Ascending aorta (tissue), 2 donors: ENCODE measurements around the gene SPRYD3. TPM values are rescaled to one million over a fixed set of nuclear protein-coding genes. Genes with fewer than 3 reads are reported as not detected.
A peak's percentile ranks its signal among the peaks of the same experiment; 100 is the strongest.

ENCODE experiments used
- DNase-seq, 2 donors: peaks; one replicate each; pipeline ENCODE4 v3.0.0-alpha.2; 2019; ENCODE audit warnings: low spot score in 2 of 2
- H3K27ac ChIP-seq, 2 donors: fragments of 200-600 bp; sonication (generic); one replicate each; pipeline ENCODE4 v1.5.1; 2016 to 2017; ENCODE audit warnings: mild to moderate bottlenecking in 1 of 2
- H3K27me3 ChIP-seq: fragments of 200-600 bp; sonication (generic); one replicate; pipeline ENCODE4 v1.5.1; 2017
- H3K36me3 ChIP-seq, 2 donors: fragments of 200-600 bp; sonication (generic); one replicate each; pipeline ENCODE4 v1.5.1; 2016
- H3K4me1 ChIP-seq, 2 donors: fragments of 200-600 bp; sonication (generic); one replicate each; pipeline ENCODE4 v1.5.1; 2016 to 2017; ENCODE audit warnings: mild to moderate bottlenecking in 1 of 2
- H3K4me3 ChIP-seq, 2 donors: fragments of 200-600 bp; sonication (generic); one replicate each; pipeline ENCODE4 v1.5.1; 2016 to 2017; ENCODE audit warnings: mild to moderate bottlenecking in 1 of 2
- H3K9me3 ChIP-seq, 2 donors: fragments of 200-600 bp; sonication (generic); one replicate each; pipeline ENCODE4 v1.5.1; 2016
- intact Hi-C: fragments of 100-400 bp; cut with DNase I; formaldehyde crosslinking; loops from one replicate; pipeline ENCODE4 v1.15.1; 2023
- total RNA-seq: library from RNA; depleted of rRNA; stranded (reverse); fragments of >200 nt; gene quantifications from one replicate; pipeline ENCODE4 v1.1.0, GENCODE V29; 2016
- TF ChIP-seq, protein P1 (sequence below), 3 experiments: fragments of 200-600 bp in 2 of 3; fragments of 450-650 bp in 1 of 3; sonication (generic) in 2 of 3; IDR thresholded peaks; one replicate each; pipeline ENCODE4 v1.5.1; 2016 to 2019; ENCODE audit warnings: antibody characterized with exemption in 3 of 3, mild to moderate bottlenecking in 1 of 3, moderate library complexity in 1 of 3

Gene SPRYD3
- total RNA-seq, 1 donor from 2014 or later, result 48.6 TPM

GRCh38 chr12:53047221-53048032 lies 31.8 kb downstream of the SPRYD3 start:
- intact Hi-C loops, result loop anchor here (1.0 to 5.0 kb wide), 3 partner anchors 32 to 1011 kb away; partner anchors contain the start of genes SPRYD3 and TARBP2
- H3K27me3 ChIP-seq, result no peaks in the 10 kb centered on the region
- no peaks in the 10 kb centered on the region for H3K9me3 ChIP-seq
- peak in 1 of 2 donors; percentile 92 for DNase-seq
- TF ChIP-seq, protein P1, sequence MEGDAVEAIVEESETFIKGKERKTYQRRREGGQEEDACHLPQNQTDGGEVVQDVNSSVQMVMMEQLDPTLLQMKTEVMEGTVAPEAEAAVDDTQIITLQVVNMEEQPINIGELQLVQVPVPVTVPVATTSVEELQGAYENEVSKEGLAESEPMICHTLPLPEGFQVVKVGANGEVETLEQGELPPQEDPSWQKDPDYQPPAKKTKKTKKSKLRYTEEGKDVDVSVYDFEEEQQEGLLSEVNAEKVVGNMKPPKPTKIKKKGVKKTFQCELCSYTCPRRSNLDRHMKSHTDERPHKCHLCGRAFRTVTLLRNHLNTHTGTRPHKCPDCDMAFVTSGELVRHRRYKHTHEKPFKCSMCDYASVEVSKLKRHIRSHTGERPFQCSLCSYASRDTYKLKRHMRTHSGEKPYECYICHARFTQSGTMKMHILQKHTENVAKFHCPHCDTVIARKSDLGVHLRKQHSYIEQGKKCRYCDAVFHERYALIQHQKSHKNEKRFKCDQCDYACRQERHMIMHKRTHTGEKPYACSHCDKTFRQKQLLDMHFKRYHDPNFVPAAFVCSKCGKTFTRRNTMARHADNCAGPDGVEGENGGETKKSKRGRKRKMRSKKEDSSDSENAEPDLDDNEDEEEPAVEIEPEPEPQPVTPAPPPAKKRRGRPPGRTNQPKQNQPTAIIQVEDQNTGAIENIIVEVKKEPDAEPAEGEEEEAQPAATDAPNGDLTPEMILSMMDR (IDR thresholded peaks at IDR 0.05), result peak in 1 of 3 experiments; percentile 77
- H3K4me1 ChIP-seq, result peaks cover 13 to 46% of the 10 kb centered on the region in 2 donors
- peaks cover 3 to 8% of the 10 kb centered on the region in 2 donors for H3K36me3 ChIP-seq
- peak overlapping the region; percentile 91 to 93 for H3K4me3 ChIP-seq
- peak overlapping the region; percentile 99 for H3K27ac ChIP-seq

DNA sequence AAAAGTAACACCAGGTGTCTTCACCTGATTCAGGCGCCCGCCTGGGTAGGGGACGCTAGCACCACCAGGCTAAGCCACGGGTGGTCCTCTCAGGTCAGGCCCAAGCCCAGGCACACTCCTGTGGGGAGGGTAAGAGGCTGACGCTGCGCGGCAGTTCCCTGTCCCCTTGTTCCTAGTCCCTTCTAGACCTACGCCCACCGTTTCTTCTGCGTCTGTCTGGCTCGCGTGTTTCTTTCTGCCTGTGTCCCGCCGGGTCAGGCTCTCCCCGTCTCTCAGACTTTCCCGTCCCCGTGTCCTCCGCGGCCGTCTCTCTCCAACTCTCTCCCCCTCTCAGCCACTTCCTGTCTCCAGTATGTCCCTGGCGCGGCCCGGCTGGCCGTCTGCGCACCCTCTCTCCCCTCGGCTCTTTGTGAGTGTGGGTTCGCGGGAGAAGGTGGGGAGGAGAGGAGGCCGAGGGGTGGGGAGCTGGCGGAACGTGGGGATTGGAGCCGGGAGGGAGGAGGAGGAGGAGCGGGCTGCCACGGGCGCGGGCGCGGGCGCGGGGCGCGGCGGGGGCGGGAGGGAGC lies 32.5 kb downstream of the SPRYD3 start:
- H3K4me1 ChIP-seq, result peaks cover 13 to 39% of the 10 kb centered on the region in 2 donors
- H3K27ac ChIP-seq, result peak overlapping the region; percentile 99 to 100
- peaks cover 2 to 3% of the 10 kb centered on the region in 2 donors for H3K36me3 ChIP-seq
- DNase-seq, result peak; percentile 80 to 97
- no peaks in the 10 kb centered on the region for H3K27me3 ChIP-seq
- H3K9me3 ChIP-seq, result no peaks in the 10 kb centered on the region
- TF ChIP-seq, protein P1 (IDR thresholded peaks at IDR 0.05), result no peak
- intact Hi-C loops, result loop anchor here (1.0 to 5.0 kb wide), 3 partner anchors 33 to 1010 kb away; partner anchors contain the start of genes SPRYD3 and TARBP2
- H3K4me3 ChIP-seq, result peak overlapping the region; percentile 91 to 93

DNA sequence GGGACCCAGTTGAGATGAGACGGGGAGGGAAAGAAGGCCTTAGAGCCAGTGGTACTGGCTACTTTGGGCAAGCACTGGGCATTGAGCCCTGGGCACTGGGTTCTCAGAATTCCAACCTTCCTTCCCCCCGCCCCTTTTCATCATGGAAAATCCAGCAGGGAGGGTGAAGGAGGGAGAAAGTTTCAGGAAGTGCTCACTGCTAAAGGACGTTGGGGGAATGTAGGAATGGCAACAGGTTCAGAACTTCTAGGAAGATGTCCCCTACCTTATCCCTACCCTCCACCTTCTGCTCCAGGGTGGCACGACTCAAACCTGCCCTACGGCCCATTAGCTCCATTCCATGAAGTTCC lies 33.5 kb downstream of the SPRYD3 start:
- TF ChIP-seq, protein P1 (IDR thresholded peaks at IDR 0.05), result no peak
- no peaks in the 10 kb centered on the region for H3K9me3 ChIP-seq
- intact Hi-C loops, result loop anchor here (2.0 to 5.0 kb wide), 2 partner anchors 457 to 1009 kb away; partner anchors contain the start of gene TARBP2
- peaks cover 3 to 4% of the 10 kb centered on the region in 2 donors for H3K36me3 ChIP-seq
- no peaks in the 10 kb centered on the region for H3K27me3 ChIP-seq
- H3K27ac ChIP-seq, result peak overlapping the region; percentile 99 to 100
- H3K4me3 ChIP-seq, result peak overlapping the region; percentile 91 to 93
- peak in 1 of 2 donors; percentile 94 for DNase-seq
- peaks cover 13 to 35% of the 10 kb centered on the region in 2 donors for H3K4me1 ChIP-seq

GRCh38 chr12:53044896-53045695 lies 34.1 kb downstream of the SPRYD3 start:
- DNase-seq, result peak in 1 of 2 donors; percentile 66
- Histone ChIP-seq H3K4me3 (peak overlapping the region; percentile 91 to 93), H3K9me3 (no peaks in the 10 kb centered on the region), H3K36me3 (peaks cover 3 to 9% of the 10 kb centered on the region in 2 donors), H3K4me1 (peaks cover 13 to 35% of the 10 kb centered on the region in 2 donors), H3K27ac (peak overlapping the region; percentile 99 to 100), H3K27me3 (no peaks in the 10 kb centered on the region)
- intact Hi-C loops, result loop anchor here (5.0 kb wide), 1 partner anchor 457 kb away; the partner anchor contains the start of gene TARBP2
- TF ChIP-seq, protein P1 (IDR thresholded peaks at IDR 0.05), result no peak

- H3K27me3 ChIP-seq, result no peaks in the 10 kb centered on the region
- no peak for DNase-seq
- H3K9me3 ChIP-seq, result no peaks in the 10 kb centered on the region
- intact Hi-C loops, result no loop called here
- H3K36me3 ChIP-seq, result peaks cover 12 to 19% of the 10 kb centered on the region in 2 donors
- peaks cover 13 to 35% of the 10 kb centered on the region in 2 donors for H3K4me1 ChIP-seq
- H3K4me3 ChIP-seq, result peak overlapping the region; percentile 91 to 93
- TF ChIP-seq, protein P1 (IDR thresholded peaks at IDR 0.05), result no peak
- peak overlapping the region; percentile 99 to 100 for H3K27ac ChIP-seq
Measured at GRCh38 chr12:53044052-53044581, 35.1 kb downstream of the SPRYD3 start.
